Brain microvascular endothelial cell (primary cell): ENCODE results near the gene DNAJB4.

Experiments used
- DNase-seq: peaks from one replicate; pipeline ENCODE4 v3.0.0-alpha.2; 2020
- H3K27ac ChIP-seq: fragments of 250-450 bp; sonication (Bioruptor Pico); 2 replicates; pipeline ENCODE4 v1.5.1; 2020; ENCODE audit warnings: mild to moderate bottlenecking, moderate library complexity
- H3K27me3 ChIP-seq: fragments of 250-450 bp; sonication (Bioruptor Pico); replicated peaks from 2 replicates; pipeline ENCODE4 v1.5.1; 2020; ENCODE audit warnings: mild to moderate bottlenecking
- H3K36me3 ChIP-seq: fragments of 250-450 bp; sonication (Bioruptor Pico); replicated peaks from 2 replicates; pipeline ENCODE4 v1.5.1; 2020; ENCODE audit warnings: mild to moderate bottlenecking
- H3K4me3 ChIP-seq: 2 replicates; pipeline ENCODE4 v1.5.1; 2011; ENCODE audit warnings: low read depth, mild to moderate bottlenecking, control low read depth, low read length, moderate library complexity
- in situ Hi-C: cut with HindIII; loops from 2 replicates; pipeline ENCODE4 v1.10.0; 2017; ENCODE audit warnings: low sequenced_read_pairs, low pct_ligation_motif_present
- TF ChIP-seq, protein P1 (sequence below): IDR thresholded peaks from 2 replicates; pipeline ENCODE4 v1.5.1; 2011; ENCODE audit warnings: low read depth, mild to moderate bottlenecking, moderate library complexity, low read length, control low read depth, inconsistent platforms; ENCODE audit errors: missing control alignments

The DNAJB4 gene

DNA sequence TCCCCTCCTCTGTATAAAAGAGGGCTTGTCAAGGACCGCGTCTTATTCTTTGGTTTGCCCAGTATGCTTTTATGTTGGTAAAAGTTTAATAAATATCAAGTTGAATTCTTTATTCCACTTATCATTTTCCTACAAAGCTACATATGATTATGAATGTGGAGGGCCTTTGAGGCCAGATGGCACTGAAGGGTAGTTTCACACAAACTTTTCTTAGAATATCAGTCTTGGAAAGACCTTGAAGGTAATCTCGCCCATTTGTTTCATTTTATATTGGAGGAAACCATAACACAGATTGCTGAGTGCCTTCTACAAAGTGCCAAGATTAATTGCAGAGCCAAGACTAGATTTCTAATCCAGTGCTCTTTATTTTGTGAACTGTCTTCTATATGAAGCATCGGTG lies 20.1 kb upstream of the DNAJB4 start:
- in situ Hi-C loops = no loop called here
- no peak overlapping the region for H3K4me3 ChIP-seq
- no peak overlapping the region for H3K27ac ChIP-seq
- no peak for DNase-seq
- TF ChIP-seq, protein P1, sequence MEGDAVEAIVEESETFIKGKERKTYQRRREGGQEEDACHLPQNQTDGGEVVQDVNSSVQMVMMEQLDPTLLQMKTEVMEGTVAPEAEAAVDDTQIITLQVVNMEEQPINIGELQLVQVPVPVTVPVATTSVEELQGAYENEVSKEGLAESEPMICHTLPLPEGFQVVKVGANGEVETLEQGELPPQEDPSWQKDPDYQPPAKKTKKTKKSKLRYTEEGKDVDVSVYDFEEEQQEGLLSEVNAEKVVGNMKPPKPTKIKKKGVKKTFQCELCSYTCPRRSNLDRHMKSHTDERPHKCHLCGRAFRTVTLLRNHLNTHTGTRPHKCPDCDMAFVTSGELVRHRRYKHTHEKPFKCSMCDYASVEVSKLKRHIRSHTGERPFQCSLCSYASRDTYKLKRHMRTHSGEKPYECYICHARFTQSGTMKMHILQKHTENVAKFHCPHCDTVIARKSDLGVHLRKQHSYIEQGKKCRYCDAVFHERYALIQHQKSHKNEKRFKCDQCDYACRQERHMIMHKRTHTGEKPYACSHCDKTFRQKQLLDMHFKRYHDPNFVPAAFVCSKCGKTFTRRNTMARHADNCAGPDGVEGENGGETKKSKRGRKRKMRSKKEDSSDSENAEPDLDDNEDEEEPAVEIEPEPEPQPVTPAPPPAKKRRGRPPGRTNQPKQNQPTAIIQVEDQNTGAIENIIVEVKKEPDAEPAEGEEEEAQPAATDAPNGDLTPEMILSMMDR = no peak
- no peaks in the 10 kb centered on the region for H3K36me3 ChIP-seq
- no peaks in the 10 kb centered on the region for H3K27me3 ChIP-seq

- TF ChIP-seq, protein P1 = no peak
- DNase-seq = no peak
- no peaks in the 10 kb centered on the region for H3K27me3 ChIP-seq
- in situ Hi-C loops = no loop called here
- no peak overlapping the region for H3K4me3 ChIP-seq
- no peaks in the 10 kb centered on the region for H3K36me3 ChIP-seq
- H3K27ac ChIP-seq = no peak overlapping the region
Measured at GRCh38 chr1:77986810-77987209, 17.9 kb upstream of the DNAJB4 start.

DNA sequence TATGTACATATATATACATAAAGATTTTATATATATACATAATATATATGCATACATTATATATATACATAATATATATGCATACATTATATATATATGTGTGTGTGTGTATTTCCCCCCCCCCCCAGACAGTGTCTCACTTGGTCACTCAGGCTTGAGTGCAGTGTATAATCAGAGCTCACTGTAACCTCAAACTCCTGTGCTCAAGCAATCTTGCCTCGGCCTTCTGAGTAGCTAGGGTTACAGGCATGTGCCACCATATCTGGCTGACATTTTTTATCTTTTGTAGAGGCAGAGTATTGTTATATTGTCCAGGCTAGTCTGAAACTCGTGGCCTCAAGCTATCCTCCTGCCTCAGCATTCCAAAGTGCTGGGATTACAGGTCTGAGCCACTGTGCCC lies 16.8 kb upstream of the DNAJB4 start:
- no peak overlapping the region for H3K4me3 ChIP-seq
- in situ Hi-C loops = no loop called here
- no peak for DNase-seq
- no peaks in the 10 kb centered on the region for H3K27me3 ChIP-seq
- H3K27ac ChIP-seq = no peak overlapping the region
- H3K36me3 ChIP-seq = no peaks in the 10 kb centered on the region
- TF ChIP-seq, protein P1 = no peak

DNA sequence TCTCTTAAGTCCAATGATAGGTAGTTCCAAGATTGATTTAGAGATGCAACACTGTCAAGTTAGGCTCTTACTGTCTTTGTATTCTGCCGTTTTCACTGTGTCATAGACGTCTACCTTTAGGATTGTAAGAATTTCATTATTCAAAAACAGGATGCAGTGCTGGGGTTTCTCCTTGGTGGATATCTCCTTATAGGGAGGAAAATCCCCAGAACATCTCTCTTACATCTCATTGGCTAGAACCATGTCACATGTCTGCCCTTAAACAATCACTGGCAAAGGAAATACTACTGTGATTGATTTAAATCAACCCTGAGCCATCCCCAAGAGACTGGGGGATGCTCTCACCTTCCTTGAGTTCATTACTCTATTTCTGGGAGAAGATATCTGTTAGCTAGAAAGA lies 15.0 kb upstream of the DNAJB4 start:
- no peaks in the 10 kb centered on the region for H3K36me3 ChIP-seq
- in situ Hi-C loops = no loop called here
- TF ChIP-seq, protein P1 = no peak
- H3K27me3 ChIP-seq = no peaks in the 10 kb centered on the region
- no peak overlapping the region for H3K4me3 ChIP-seq
- DNase-seq = no peak
- H3K27ac ChIP-seq = no peak overlapping the region

DNA sequence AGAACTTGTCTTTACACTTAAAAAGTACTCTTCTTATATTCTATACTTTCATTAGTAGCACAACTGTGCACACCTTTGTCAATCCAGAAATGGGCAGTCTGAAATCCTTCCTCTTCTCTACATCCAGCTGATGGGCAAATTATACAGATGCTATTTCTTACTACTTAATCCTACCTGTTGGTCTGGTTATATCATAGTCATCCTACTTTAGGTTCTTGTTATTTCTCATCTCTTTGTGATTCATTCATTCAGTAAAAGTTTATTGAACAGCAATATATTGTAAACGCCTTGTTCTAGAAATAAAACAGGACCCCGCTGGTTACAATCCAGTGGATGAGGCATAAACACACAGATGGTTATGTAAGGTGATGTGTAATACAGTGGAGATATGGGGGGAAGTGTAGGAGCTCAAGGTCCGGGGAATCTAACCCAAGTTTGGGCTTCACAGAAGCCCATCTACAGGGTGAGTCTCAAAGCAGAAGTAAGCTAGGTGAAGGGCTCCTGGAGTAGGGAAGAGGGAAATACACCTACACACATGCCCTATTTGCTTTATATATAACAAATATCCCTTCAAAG lies 14.0 kb upstream of the DNAJB4 start:
- in situ Hi-C loops = no loop called here
- Histone ChIP-seq H3K27ac (no peak overlapping the region), H3K36me3 (no peaks in the 10 kb centered on the region), H3K4me3 (no peak overlapping the region), H3K27me3 (no peaks in the 10 kb centered on the region)
- TF ChIP-seq, protein P1 = no peak
- DNase-seq = no peak

DNA sequence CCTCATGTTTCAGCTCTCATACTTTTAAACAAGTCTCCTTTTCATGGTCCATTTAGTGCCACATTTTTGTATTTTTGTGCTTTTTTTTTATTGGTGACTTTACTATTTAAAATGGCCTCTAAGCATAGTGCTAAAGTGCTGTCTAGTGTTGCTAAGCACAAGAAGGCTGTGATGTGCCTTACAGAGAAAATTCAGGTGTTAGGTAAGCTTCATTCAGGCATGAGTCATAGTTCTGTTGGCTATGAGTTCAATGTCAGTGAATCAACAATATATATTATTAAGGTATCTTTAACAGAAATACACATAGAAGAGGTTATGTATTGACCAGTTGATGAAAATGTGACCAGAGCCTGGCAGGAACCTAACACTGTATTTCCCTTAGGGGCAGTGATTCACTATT lies 13.1 kb upstream of the DNAJB4 start:
- no peak overlapping the region for H3K27ac ChIP-seq
- TF ChIP-seq, protein P1 = no peak
- H3K27me3 ChIP-seq = no peaks in the 10 kb centered on the region
- H3K36me3 ChIP-seq = no peaks in the 10 kb centered on the region
- in situ Hi-C loops = no loop called here
- DNase-seq = no peak
- H3K4me3 ChIP-seq = no peak overlapping the region
